Endothelial cell of umbilical vein (primary cell): ENCODE results near the gene AFDN. TPM values are rescaled to one million over a fixed set of nuclear protein-coding genes. Genes with fewer than 3 reads are reported as not detected.
A peak's percentile ranks its signal among the peaks of the same experiment; 100 is the strongest.

Experiments used
- BruUV-seq: library from RNA; stranded (reverse); fragments of 400-500 nt; replicated peaks from 2 replicates; lab custom pipeline; 2021; lab: Mats Ljungman, UMichigan
- CTCF ChIA-PET: fragments of 300-600, 350-600 bp; sonication (Branson Sonifier 250); formaldehyde crosslinking; loops from one replicate; lab custom pipeline; 2021; ENCODE audit warnings: antibody characterized with exemption, inconsistent platforms; lab: Charles Lee
- POLR2A ChIA-PET: fragments of 300-600, 350-600 bp; sonication (Branson Sonifier 250); formaldehyde crosslinking; loops from one replicate; lab custom pipeline; 2021; ENCODE audit warnings: antibody characterized with exemption, inconsistent platforms; lab: Charles Lee
- DNase-seq: peaks from one replicate; pipeline ENCODE4 v3.0.0-alpha.2; 2011; ENCODE audit warnings: low read depth, low spot score
- FAIRE-seq: peaks from 2 replicates; lab custom pipeline; 2011; peaks lifted over from hg19 to GRCh38; lab: Jason Lieb, UNC
- H2AFZ ChIP-seq: 2 replicates; pipeline ENCODE4 v1.6.0; 2012; ENCODE audit warnings: low read depth, low read length, control low read depth, inconsistent platforms
- H3K27ac ChIP-seq: 2 replicates; pipeline ENCODE4 v1.5.1; 2011; ENCODE audit warnings: low read depth, mild to moderate bottlenecking, control low read depth, low read length, moderate library complexity; ENCODE audit not compliant: insufficient read depth
- H3K27me3 ChIP-seq, 2 experiments: 2 replicates each; pipeline versions ENCODE4 v1.6.0 to v1.6.1; 2011; ENCODE audit warnings: low read length in 2 of 2, mixed read lengths in 1 of 2; ENCODE audit not compliant: control insufficient read depth in 2 of 2, insufficient read depth in 2 of 2
- H3K36me3 ChIP-seq, 2 experiments: 2 replicates in 1 of 2; 3 replicates in 1 of 2; pipeline ENCODE4 v1.5.1; 2011; ENCODE audit warnings: low read length in 2 of 2, mild to moderate bottlenecking in 1 of 2, moderate library complexity in 1 of 2; ENCODE audit not compliant: control insufficient read depth in 2 of 2, insufficient read depth in 2 of 2; ENCODE audit errors: extremely low read depth in 1 of 2
- H3K4me1 ChIP-seq: 3 replicates; pipeline ENCODE4 v1.5.1; 2011; ENCODE audit warnings: mild to moderate bottlenecking, low read length; ENCODE audit not compliant: control insufficient read depth, insufficient read depth; ENCODE audit errors: extremely low read depth
- H3K4me2 ChIP-seq: 2 replicates; pipeline ENCODE4 v1.6.1; 2011; ENCODE audit warnings: low read length, control low read depth, mixed read lengths; ENCODE audit not compliant: insufficient read depth
- H3K4me3 ChIP-seq, 3 experiments: fragments of 200-600 bp in 1 of 3; sonication (generic), shearing (Covaris generic) in 1 of 3; replicated peaks in 1 of 3; 2 replicates each; pipeline ENCODE4 v1.5.1; 2011 to 2016; ENCODE audit warnings: control low read depth in 3 of 3, low read length in 3 of 3, mild to moderate bottlenecking in 2 of 3, inconsistent platforms in 1 of 3, low read depth in 1 of 3, moderate library complexity in 1 of 3; ENCODE audit not compliant: insufficient read depth in 1 of 3
- H3K79me2 ChIP-seq: 2 replicates; pipeline ENCODE4 v1.6.0; 2012; ENCODE audit warnings: low read length, inconsistent platforms; ENCODE audit not compliant: control insufficient read depth, insufficient read depth
- H3K9ac ChIP-seq: replicated peaks from 2 replicates; pipeline ENCODE3; 2011; ENCODE audit warnings: low read length, control low read depth; ENCODE audit not compliant: insufficient read depth; ENCODE audit errors: extremely low read depth
- H3K9me1 ChIP-seq: replicated peaks from 3 replicates; pipeline ENCODE4 v1.6.0; 2011; ENCODE audit warnings: mild to moderate bottlenecking, low read length; ENCODE audit not compliant: control insufficient read depth, insufficient read depth; ENCODE audit errors: extremely low read depth
- H3K9me3 ChIP-seq: replicated peaks from 2 replicates; pipeline ENCODE4 v1.5.1; 2012; ENCODE audit warnings: low read length, inconsistent platforms; ENCODE audit not compliant: control insufficient read depth, insufficient read depth
- H4K20me1 ChIP-seq: replicated peaks from 2 replicates; pipeline ENCODE3; 2011; ENCODE audit warnings: mild to moderate bottlenecking, low read length; ENCODE audit not compliant: control insufficient read depth, insufficient read depth; ENCODE audit errors: extremely low read depth
- EZH2 ChIP-seq: IDR thresholded peaks from 2 replicates; pipeline ENCODE4 v1.6.1; 2012; ENCODE audit warnings: borderline replicate concordance, low read depth, mild to moderate bottlenecking, moderate library complexity, low read length, inconsistent platforms; ENCODE audit not compliant: severe bottlenecking
- FOS ChIP-seq: IDR thresholded peaks from 2 replicates; pipeline ENCODE4 v1.6.1; 2011; ENCODE audit warnings: mild to moderate bottlenecking, low read length, moderate library complexity, borderline replicate concordance; ENCODE audit not compliant: insufficient read depth
- GATA2 ChIP-seq: IDR thresholded peaks from 2 replicates; pipeline ENCODE4 v1.7.0; 2011; ENCODE audit warnings: low read depth, mild to moderate bottlenecking, moderate library complexity, mixed read lengths, low read length; ENCODE audit not compliant: insufficient read length, insufficient read depth
- JUN ChIP-seq: IDR thresholded peaks from 2 replicates; pipeline ENCODE4 v1.6.1; 2011; ENCODE audit warnings: borderline replicate concordance, low read depth; ENCODE audit not compliant: insufficient read length, insufficient read depth
- MYC ChIP-seq: IDR thresholded peaks from one replicate; pipeline ENCODE4 v1.6.1; 2011; ENCODE audit warnings: mild to moderate bottlenecking, low read depth, low read length
- POLR2A ChIP-seq: IDR thresholded peaks from 2 replicates; pipeline ENCODE4 v1.6.1; 2012; ENCODE audit warnings: low read depth, mild to moderate bottlenecking, control low read depth, low read length
- POLR2AphosphoS5 ChIP-seq: IDR thresholded peaks from 2 replicates; pipeline ENCODE4 v1.6.1; 2012; ENCODE audit warnings: low read depth, mild to moderate bottlenecking, control low read depth, low read length, moderate library complexity; ENCODE audit not compliant: insufficient read depth
- dilution Hi-C: fragments of 300-500 bp; cut with MboI; formaldehyde crosslinking; loops from one replicate; pipeline ENCODE4 v1.15.0; 2019; ENCODE audit warnings: low sequenced_read_pairs; ENCODE audit not compliant: extremely low pct_ligation_motif_present
- intact Hi-C: fragments of 100-400 bp; cut with micrococcal nuclease; formaldehyde crosslinking; loops from one replicate; pipeline ENCODE4 v1.10.0; 2022
- polyA plus RNA-seq, 4 experiments: library from polyadenylated mRNA; depleted of rRNA in 3 of 4; stranded (reverse) in 3 of 4; unstranded in 1 of 4; fragments of >200 nt; gene quantifications; 2 replicates each; pipeline versions ENCODE4 v1.2.1 to v1.2.3, GENCODE V29; 2011 to 2012; ENCODE audit warnings: missing spikeins in 1 of 4
- total RNA-seq: library from RNA; stranded (reverse); gene quantifications from 2 replicates; pipeline ENCODE4 v1.2.3, GENCODE V29; 2021
- TF ChIP-seq, protein P1 (sequence below), 2 donors: IDR thresholded peaks; 1 replicate in 1 of 2; 2 replicates in 1 of 2; pipeline ENCODE4 v1.5.1; 2011; ENCODE audit warnings: low read length in 2 of 2, mild to moderate bottlenecking in 2 of 2, moderate library complexity in 2 of 2, control low read depth in 1 of 2, inconsistent platforms in 1 of 2, low read depth in 1 of 2; ENCODE audit not compliant: insufficient read depth in 1 of 2; ENCODE audit errors: extremely low read depth in 1 of 2

The AFDN gene
- total and polyA plus RNA-seq, 2 donors (not counting 3 experiments of a cell fraction or from before 2014, with no cell fraction given) = 31.0 to 134 TPM

DNA sequence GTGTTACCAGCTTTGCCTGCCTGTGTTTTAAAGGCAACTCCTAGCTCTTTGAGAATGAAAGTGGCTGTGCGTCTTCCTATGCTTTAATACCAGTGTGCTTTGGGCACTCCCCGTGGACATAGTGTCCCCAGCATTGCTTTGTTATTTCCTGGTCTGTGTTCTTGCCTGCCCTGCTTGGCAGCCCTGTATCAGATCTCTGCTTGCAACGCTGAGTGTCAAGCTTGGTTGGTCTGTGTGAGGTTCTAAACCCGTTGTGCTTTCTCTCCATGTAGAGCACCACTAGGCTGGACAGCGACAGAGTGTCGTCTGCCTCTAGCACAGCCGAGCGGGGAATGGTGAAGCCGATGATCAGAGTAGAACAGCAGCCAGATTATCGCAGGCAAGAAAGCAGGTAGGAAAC is 80.2 kb downstream of the AFDN start:
- Histone ChIP-seq H2AFZ (no peak overlapping the region), H3K36me3 (peaks cover 9 to 13% of the 10 kb centered on the region in 2 experiments), H3K4me1 (peaks cover 5% of the 10 kb centered on the region), H3K9me3 (no peaks in the 10 kb centered on the region), H3K27ac (no peak overlapping the region), H3K4me2 (peak overlapping the region; percentile 54), H3K9me1 (no peaks in the 10 kb centered on the region), H3K9ac (no peak overlapping the region), H4K20me1 (no peaks in the 10 kb centered on the region), H3K4me3 (no peak overlapping the region), H3K27me3 (no peaks in the 10 kb centered on the region), H3K79me2 (no peaks in the 10 kb centered on the region)
- DNase-seq = peak; percentile 65
- dilution Hi-C loops = no loop called here
- FAIRE-seq = peak; percentile 76
- TF ChIP-seq FOS (no peak), POLR2A (no peak), MYC (no peak)
- intact Hi-C loops = loop anchor here (5.0 kb wide), 2 partner anchors 130 to 975 kb away; no protein-coding TSS in a partner anchor
- ChIA-PET CTCF (interaction anchor here (0.6 to 2.5 kb wide), 15 partner anchors 8 to 556 kb away, joined by 3 to 20 read pairs (median 4); no protein-coding TSS in a partner anchor), POLR2A (no interaction called here)
- BruUV-seq = no TSS peak

DNA sequence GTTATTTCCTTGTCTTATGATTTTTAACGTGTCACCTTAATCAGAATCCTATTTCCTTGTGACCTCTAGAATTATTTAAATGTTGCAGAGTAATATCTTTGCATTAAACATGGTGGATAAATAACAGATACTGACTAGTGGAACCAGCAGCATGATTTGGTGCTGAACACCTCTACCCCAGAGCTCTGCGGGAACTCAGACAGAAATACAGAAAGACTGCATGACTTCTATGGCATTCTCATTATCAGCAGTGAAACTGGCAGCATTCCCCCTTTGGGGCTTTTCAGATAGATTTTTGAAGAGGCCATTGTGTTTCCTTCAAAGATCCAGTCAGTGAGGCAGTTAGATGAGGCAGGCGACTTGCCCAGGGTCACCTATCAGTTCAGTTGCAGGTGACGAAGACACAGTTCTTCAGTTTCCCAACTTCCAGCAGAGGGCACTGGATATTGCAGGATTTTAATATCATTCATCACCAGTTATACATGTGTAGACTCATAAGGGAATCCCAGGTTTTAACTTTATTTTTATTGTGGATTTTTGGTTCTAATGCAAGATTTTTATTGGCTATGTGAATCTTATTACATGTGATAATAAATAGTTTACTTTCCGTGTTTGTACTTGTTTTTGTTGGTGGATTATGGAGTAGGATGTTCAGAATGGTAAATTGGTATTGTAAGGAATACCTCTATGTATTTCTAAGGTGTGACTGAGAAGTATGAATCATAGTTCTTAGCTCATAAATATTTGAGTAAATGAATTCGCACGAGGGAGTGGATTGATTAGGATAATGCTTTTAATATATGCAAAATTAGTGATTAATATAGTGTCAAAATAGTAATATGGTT is 81.3 kb downstream of the AFDN start:
- H3K36me3 ChIP-seq = peaks cover 9 to 12% of the 10 kb centered on the region in 2 experiments
- intact Hi-C loops = loop anchor here (1.0 to 5.0 kb wide), 4 partner anchors 129 to 974 kb away; no protein-coding TSS in a partner anchor

More for the DNA sequence above, 81.3 kb downstream of the AFDN start:
- dilution Hi-C loops = no loop called here
- Histone ChIP-seq H4K20me1 (no peaks in the 10 kb centered on the region), H3K9me1 (no peaks in the 10 kb centered on the region), H3K4me1 (peaks cover 5% of the 10 kb centered on the region), H3K27ac (no peak overlapping the region), H3K9ac (no peak overlapping the region), H3K4me3 (no peak overlapping the region), H3K79me2 (no peaks in the 10 kb centered on the region), H3K9me3 (no peaks in the 10 kb centered on the region), H2AFZ (no peak overlapping the region), H3K27me3 (no peaks in the 10 kb centered on the region), H3K4me2 (no peak overlapping the region)
- POLR2A ChIA-PET = no interaction called here
- CTCF ChIA-PET = interaction anchor here (1.1 to 2.5 kb wide), 5 partner anchors 9 to 423 kb away, joined by 3 to 20 read pairs (median 4); no protein-coding TSS in a partner anchor
- BruUV-seq = no TSS peak
- FAIRE-seq = no peak
- no peak for TF ChIP-seq EZH2
- no peak for TF ChIP-seq MYC
- no peak for TF ChIP-seq GATA2
- no peak for TF ChIP-seq JUN
- no peak for TF ChIP-seq POLR2AphosphoS5
- TF ChIP-seq, protein P1, sequence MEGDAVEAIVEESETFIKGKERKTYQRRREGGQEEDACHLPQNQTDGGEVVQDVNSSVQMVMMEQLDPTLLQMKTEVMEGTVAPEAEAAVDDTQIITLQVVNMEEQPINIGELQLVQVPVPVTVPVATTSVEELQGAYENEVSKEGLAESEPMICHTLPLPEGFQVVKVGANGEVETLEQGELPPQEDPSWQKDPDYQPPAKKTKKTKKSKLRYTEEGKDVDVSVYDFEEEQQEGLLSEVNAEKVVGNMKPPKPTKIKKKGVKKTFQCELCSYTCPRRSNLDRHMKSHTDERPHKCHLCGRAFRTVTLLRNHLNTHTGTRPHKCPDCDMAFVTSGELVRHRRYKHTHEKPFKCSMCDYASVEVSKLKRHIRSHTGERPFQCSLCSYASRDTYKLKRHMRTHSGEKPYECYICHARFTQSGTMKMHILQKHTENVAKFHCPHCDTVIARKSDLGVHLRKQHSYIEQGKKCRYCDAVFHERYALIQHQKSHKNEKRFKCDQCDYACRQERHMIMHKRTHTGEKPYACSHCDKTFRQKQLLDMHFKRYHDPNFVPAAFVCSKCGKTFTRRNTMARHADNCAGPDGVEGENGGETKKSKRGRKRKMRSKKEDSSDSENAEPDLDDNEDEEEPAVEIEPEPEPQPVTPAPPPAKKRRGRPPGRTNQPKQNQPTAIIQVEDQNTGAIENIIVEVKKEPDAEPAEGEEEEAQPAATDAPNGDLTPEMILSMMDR (IDR thresholded peaks at IDR 0.05; ENCODE audit: extremely low read depth in 1 of 2, insufficient read depth in 1 of 2, low read depth in 1 of 2, low read length in 2 of 2) = peak; percentile 15 to 22
- no peak for TF ChIP-seq FOS
- no peak for TF ChIP-seq POLR2A
- DNase-seq = peak; percentile 15
